Cardiac muscle cell (in vitro differentiated cells and primary cell): ENCODE data around the gene TGFBR3. TPM values are rescaled to one million over a fixed set of nuclear protein-coding genes. Genes with fewer than 3 reads are reported as not detected.

Experiments
- DNase-seq, 2 donors: peaks; one replicate each; pipeline versions ENCODE4 v3.0.0 to v3.0.0-alpha.2; 2010 to 2017; ENCODE audit warnings: low read depth in 1 of 2, low spot score in 1 of 2
- H3K27ac ChIP-seq: fragments of 200-600 bp; sonication (generic); 2 replicates; pipeline ENCODE4 v1.5.1; 2016
- H3K27me3 ChIP-seq: fragments of 200-600 bp; sonication (generic); 2 replicates; pipeline ENCODE4 v1.6.0; 2016; ENCODE audit warnings: control low read depth
- H3K36me3 ChIP-seq: fragments of 200-600 bp; sonication (generic); 2 replicates; pipeline ENCODE4 v1.5.1; 2016; ENCODE audit warnings: control low read depth
- H3K4me1 ChIP-seq: fragments of 200-600 bp; sonication (generic); 2 replicates; pipeline ENCODE4 v1.8.1; 2017; ENCODE audit warnings: low read depth, mild to moderate bottlenecking, mixed run types
- H3K4me3 ChIP-seq: fragments of 200-600 bp; sonication (generic); 2 replicates; pipeline ENCODE4 v1.5.1; 2016; ENCODE audit warnings: mild to moderate bottlenecking
- H3K9me3 ChIP-seq: fragments of 200-600 bp; sonication (generic); 2 replicates; pipeline ENCODE4 v1.5.1; 2017; ENCODE audit warnings: low read depth, mild to moderate bottlenecking, control low read depth
- CTCF ChIP-seq: IDR thresholded peaks from 2 replicates; pipeline ENCODE4 v1.5.1; 2012; ENCODE audit warnings: low read depth, mild to moderate bottlenecking, low read length
- polyA plus RNA-seq: library from polyadenylated mRNA; unstranded; fragments of >200 nt; fragmentation: Nextera tagmentation; extraction: Ambion mirVana; gene quantifications from 2 replicates; pipeline ENCODE4 v1.2.1, GENCODE V29; 2016
- total RNA-seq: library from RNA; depleted of rRNA; stranded (reverse); fragments of >200 nt; gene quantifications from 2 replicates; pipeline ENCODE4 v1.2.3, GENCODE V29; 2016

The TGFBR3 gene
- total and polyA plus RNA-seq, 2 experiments from 2014 or later: 10.3 to 11.8 TPM

GRCh38 chr1:91819038-91819788 is 66.7 kb downstream of the TGFBR3 start:
- TF ChIP-seq CTCF: no peak
- H3K36me3 ChIP-seq: no peaks in the 10 kb centered on the region
- no peak for DNase-seq
- H3K4me1 ChIP-seq: peaks cover 20% of the 10 kb centered on the region
- no peak overlapping the region for H3K4me3 ChIP-seq
- H3K27ac ChIP-seq: peak overlapping the region; percentile 53
- H3K9me3 ChIP-seq: no peaks in the 10 kb centered on the region
- no peaks in the 10 kb centered on the region for H3K27me3 ChIP-seq

- Histone ChIP-seq H3K36me3 (no peaks in the 10 kb centered on the region), H3K4me3 (no peak overlapping the region), H3K4me1 (peaks cover 20% of the 10 kb centered on the region), H3K9me3 (no peaks in the 10 kb centered on the region), H3K27me3 (no peaks in the 10 kb centered on the region), H3K27ac (no peak overlapping the region)
- no peak for DNase-seq
- no peak for TF ChIP-seq CTCF
Measured at GRCh38 chr1:91818713-91818975, 67.3 kb downstream of the TGFBR3 start.

DNA sequence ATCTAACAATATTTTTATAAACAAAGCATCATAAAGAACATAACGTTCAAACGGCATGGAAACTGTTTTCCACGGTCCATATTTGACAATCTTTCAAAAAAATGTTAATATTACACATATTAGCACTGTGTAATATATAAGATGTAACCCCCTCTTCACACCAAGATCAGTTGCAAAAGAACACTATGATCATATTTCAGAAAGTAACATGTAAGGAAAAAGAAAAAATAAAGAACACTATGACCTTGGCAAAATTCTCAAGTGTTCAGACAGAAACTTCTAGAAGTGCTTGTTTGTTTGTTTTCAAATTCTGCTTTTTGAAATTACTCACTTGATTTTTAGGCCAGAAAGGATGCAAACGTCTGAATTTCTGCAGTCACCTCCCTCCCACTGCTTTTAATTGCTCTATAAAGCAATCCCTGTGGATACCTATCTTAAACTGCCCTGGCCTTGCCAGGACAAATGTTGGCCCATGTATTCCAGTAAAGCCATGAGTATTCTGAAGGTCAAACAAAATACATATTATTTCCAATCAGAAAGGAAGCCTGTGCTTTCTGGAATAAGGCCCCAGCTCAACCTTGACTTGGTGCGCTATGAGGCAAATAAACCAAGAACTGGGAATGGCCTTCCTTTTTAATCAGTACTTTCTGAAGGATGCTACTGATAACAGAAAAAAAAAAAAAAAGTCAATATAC is 68.6 kb downstream of the TGFBR3 start:
- H3K9me3 ChIP-seq: no peaks in the 10 kb centered on the region
- DNase-seq: no peak
- H3K4me1 ChIP-seq: peaks cover 20% of the 10 kb centered on the region
- no peak for TF ChIP-seq CTCF
- no peaks in the 10 kb centered on the region for H3K27me3 ChIP-seq
- no peaks in the 10 kb centered on the region for H3K36me3 ChIP-seq
- no peak overlapping the region for H3K27ac ChIP-seq
- H3K4me3 ChIP-seq: no peak overlapping the region

DNA sequence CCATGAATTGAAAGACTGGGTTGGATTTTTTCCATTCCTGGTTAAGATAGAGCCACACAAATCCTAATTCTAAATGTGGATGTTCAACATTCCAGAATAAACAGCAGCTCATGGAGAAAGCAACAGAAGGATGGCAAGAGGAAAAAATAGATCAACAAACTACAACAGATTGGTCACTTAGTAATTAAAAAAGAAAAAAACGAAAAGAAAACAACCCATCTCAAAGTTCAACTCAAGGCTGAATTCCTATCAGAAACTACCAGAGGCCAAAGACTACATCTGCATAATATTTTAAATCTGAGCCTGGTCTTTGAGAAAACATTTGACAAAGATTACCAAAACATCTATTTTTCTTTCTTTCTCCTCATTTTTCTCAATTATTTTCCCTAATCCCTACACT is 69.9 kb downstream of the TGFBR3 start:
- no peak overlapping the region for H3K4me3 ChIP-seq
- H3K9me3 ChIP-seq: no peaks in the 10 kb centered on the region
- H3K36me3 ChIP-seq: no peaks in the 10 kb centered on the region
- no peak for TF ChIP-seq CTCF
- H3K27me3 ChIP-seq: no peaks in the 10 kb centered on the region
- no peak overlapping the region for H3K27ac ChIP-seq
- peaks cover 20% of the 10 kb centered on the region for H3K4me1 ChIP-seq
- DNase-seq: no peak

DNA sequence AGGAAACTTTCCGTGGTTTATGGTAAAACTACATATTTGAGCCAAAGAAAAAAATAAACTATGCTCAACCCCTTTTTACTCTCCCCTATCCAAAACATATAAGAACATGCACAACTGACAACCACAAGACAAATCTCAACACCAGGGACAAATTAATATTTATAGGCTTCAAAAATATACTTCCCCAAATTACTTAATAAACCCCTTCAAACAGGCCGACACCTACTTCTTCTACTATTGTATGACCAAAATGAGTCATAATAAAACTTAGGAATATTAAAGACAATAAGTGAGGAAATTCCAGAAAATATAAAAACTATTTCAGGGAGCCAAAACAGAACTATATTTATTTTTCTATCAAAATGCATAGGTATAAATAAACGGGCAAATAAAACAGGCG is 71.5 kb downstream of the TGFBR3 start:
- H3K4me3 ChIP-seq: no peak overlapping the region
- no peak overlapping the region for H3K27ac ChIP-seq
- H3K27me3 ChIP-seq: no peaks in the 10 kb centered on the region
- peaks cover 16% of the 10 kb centered on the region for H3K4me1 ChIP-seq
- no peak for TF ChIP-seq CTCF
- no peak for DNase-seq
- H3K36me3 ChIP-seq: no peaks in the 10 kb centered on the region
- H3K9me3 ChIP-seq: no peaks in the 10 kb centered on the region
